Activated CD8-positive, alpha-beta memory T cell treated with anti-CD3 and anti-CD28 coated beads for 36 hours (primary cell): ENCODE measurements around the gene ST6GAL2. TPM values are rescaled to one million over a fixed set of nuclear protein-coding genes. Genes with fewer than 3 reads are reported as not detected.

ENCODE experiments used
- CTCF ChIA-PET: fragments of 350-600 bp; sonication (Branson Sonifier 250); formaldehyde crosslinking; loops from one replicate; lab custom pipeline; 2021; ENCODE audit warnings: antibody characterized with exemption; lab: Charles Lee
- POLR2A ChIA-PET: fragments of 350-600 bp; sonication (Branson Sonifier 250); formaldehyde crosslinking; loops from one replicate; lab custom pipeline; 2021; ENCODE audit warnings: antibody characterized with exemption; lab: Charles Lee
- total RNA-seq, 2 experiments: library from RNA; stranded (reverse); gene quantifications; one replicate each; pipeline ENCODE4 v1.2.3, GENCODE V29; 2021

ST6GAL2 gene
- total RNA-seq, 2 experiments from 2014 or later = not detected

DNA sequence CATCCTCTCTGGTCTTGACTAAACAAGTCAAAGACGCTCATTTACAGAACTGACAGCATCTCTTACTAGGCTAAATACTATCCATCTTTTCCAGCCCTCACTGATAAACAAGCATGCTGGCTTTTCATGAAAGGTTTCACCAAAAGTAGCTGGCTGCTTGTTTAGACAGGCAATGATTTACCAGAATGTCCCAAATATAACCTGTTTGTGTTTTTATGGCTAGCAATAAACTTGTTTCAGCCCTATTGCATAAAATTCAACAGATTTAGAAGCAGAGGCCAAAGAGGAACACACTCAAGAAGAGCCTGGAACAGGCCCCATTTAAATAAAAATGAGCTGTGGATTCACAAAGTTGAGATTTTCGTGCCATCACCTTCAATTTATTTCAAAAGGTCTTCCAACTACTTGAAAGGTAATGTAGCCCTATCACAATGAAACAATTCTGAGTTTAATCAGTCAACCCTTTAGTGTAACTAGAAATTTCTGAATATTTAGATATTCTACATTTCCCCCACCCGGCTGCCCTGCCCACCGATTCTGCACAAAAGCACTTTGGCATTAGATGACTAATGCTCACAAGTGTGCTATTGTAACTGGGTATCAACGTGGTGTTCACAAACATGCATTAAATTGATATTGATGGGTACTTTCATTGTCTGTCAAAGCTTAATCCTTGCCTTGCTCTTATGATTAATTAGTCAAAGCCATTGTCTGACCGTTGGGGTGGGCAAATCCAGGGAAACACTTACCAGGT, 54.0 kb downstream of the ST6GAL2 start:
- ChIA-PET CTCF (no interaction called here), POLR2A (no interaction called here)

DNA sequence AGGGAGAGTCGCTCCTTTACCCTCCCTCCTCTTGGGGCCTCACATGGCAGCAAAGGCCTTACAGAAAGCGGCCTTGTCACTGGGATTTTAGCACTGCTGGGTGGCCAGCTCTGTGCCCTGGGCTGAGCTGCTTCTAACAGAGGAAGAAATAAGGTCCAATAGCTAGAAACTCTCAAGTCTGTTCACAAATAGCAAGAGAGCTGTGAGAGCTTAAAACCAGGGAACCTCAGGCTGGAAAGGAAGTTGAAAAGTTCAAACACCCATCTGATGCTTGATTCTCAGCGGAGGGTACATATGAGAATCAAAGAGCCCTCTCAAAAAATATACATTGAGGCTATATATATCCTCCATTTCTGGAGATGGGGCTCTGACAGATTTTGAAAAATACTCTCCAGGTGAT, 54.7 kb downstream of the ST6GAL2 start:
- ChIA-PET POLR2A (no interaction called here), CTCF (no interaction called here)

DNA sequence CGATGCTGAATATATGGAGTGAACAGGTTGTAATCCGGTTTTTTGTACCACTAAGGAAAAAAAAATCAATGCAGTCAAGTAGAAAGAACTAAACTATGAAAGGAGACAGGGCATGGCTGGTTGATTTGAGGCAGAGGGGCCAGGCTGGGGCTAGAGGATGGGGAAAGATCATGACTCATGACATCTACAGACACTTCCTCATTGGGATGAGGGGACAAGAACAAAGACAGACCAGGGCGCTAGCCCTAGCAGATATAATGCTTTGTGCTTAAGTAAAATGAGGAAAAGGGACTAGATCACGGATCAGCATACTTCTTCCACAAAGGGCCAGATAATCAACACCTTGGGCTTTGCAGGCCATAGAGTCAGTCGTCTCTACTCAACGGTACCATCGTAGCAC, 55.8 kb downstream of the ST6GAL2 start:
- ChIA-PET CTCF (no interaction called here), POLR2A (no interaction called here)

DNA sequence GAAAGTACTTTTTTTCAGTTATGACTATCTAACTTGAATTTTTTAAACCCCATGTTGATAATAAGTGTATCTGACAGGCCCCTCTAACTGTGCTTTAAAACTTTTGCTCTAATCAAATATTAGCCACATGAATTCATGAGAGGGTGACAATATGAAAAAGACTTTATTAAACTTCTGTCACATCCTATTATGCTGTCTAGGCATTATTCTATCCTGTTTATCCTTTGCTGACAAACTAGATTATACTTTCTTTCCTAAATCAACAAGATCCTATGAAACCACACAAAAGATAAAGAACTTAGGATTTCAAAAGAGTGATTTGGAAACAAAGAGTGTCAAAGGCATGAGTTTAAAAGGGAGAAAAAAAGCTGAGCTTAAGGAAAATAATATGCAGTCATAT, 57.8 kb downstream of the ST6GAL2 start:
- POLR2A ChIA-PET = no interaction called here
- CTCF ChIA-PET = no interaction called here

DNA sequence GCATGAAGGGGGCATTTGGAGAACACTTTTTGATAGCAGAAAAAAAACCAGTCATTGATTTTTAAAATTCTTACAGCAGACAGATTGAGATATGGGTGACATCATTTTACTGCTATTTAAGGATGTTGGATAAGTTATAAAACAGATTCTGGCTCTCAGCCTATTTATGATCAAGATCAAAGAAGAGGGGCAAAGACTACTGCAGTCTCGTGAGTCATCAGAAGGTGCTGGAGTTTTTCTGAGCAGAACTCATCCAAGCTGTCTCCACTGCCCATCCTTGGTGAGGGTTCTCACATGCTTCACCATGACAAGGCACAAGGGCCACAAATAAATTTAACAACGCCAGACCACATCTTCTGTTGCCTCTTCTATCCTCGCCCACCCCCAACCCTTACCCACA, 58.8 kb downstream of the ST6GAL2 start:
- CTCF ChIA-PET = no interaction called here
- POLR2A ChIA-PET = no interaction called here

DNA sequence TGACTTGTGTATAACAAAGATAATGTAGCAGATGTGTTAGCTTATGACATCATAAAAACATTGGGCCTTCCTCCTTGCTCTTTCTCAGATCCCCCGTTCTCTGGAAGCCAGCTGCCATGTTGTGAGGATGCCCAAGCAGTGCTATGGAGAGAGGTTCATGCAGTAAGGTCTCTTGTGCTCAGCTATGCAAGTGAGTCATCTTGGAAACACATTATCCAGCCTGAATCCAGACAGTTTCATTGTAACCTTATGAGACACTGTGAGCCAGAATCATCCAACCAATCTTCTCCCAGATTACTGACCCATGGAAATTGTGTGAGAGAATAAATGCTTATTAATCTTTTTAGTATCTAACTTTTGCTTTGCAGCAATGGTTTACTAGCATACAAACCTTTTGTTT, 60.8 kb downstream of the ST6GAL2 start:
- ChIA-PET POLR2A (no interaction called here), CTCF (no interaction called here)

DNA sequence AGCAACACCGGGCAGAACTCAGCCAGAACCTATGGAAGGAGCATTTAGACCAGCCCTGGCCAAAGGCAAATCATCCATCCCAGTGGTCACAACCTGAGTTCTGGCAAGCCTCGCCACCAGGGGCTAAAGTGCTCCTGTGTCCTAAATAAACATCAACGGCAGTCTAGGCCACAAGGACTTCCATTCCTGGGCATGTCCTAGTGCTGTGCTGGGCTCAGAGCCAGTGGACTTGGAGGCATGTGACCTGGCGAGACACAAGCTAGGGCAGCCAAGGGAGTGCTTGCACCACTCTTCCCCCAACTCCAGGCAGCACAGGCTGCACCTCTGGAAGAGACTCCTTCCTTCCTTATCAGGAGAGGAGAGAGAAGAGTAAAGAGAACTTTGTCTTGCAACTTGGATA, 69.0 kb downstream of the ST6GAL2 start:
- ChIA-PET CTCF (no interaction called here), POLR2A (no interaction called here)

DNA sequence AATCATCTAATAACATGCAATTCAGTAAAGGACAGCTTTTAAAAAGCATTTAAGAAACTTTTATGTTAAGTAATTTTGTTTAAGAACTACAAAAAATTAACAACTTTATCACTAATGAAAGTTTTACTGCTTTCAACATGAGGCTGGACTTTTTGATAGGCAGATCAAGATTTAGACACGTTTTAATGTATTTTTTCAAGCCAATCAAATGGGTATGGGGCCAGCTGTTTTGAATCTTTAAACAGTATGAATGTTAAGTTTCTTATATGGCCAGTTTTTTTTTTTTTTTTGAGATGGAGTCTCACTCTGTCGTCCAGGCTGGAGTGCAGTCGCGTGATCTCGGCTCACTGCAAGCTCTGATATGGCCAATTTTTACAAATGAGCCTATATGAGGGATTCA, 73.1 kb downstream of the ST6GAL2 start:
- POLR2A ChIA-PET = no interaction called here
- CTCF ChIA-PET = no interaction called here

DNA sequence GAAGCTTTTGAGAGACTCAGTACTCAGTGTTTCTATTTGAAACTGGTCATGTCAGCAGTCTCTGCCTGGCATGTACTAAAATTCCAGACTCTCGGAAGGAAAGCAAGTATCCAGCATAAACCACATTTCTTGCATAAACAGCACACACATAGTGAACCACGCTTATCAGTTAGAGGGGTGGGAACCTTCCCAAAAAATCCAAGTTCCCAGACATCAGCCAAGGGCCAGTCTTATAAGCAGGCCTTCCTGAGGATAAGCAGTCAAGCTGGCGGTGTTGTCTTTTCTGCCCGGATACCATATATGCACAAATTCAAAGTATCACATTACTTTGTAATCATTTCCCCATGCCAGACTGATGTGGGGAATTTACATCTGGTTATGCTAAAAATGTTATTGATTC, 73.6 kb downstream of the ST6GAL2 start:
- POLR2A ChIA-PET = no interaction called here
- CTCF ChIA-PET = no interaction called here

DNA sequence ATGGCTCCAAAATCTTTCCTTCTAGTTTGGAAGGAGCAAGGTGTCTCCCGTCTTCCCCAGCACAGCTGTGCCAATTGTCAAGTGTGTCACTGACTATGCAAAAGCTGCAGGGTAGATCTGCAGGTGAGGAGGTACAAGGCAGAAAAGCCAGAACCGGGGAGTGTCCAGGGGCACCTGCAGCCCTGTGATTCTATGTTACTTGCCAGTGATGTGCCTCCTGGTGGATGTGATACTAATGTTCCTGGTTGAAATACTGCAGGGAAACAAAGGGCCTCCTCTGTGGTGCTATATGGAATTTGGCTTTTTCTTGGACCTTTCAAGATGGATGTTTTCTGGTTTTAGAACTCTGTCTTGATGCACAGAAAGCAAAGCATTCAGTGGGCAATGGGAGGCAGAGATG, 80.3 kb downstream of the ST6GAL2 start:
- ChIA-PET POLR2A (no interaction called here), CTCF (no interaction called here)

DNA sequence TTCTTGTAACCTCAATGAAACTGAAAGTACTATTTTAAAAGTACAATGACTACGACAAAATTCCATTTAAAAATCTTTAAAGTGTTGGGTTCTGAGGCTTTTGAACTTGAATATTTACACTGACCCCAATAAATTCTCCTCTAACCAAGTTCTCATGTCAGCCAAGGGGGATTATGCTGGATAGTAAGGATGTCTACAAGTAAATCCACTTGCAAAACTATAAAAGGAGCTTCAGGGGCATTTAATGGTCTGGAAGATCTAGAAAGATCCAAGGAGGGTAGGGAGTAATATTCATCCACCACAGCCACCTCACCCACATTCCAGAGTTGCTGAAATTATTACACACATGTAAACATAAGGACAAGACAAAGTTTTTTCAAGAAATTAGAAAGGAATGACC, 81.8 kb downstream of the ST6GAL2 start:
- ChIA-PET POLR2A (no interaction called here), CTCF (no interaction called here)

DNA sequence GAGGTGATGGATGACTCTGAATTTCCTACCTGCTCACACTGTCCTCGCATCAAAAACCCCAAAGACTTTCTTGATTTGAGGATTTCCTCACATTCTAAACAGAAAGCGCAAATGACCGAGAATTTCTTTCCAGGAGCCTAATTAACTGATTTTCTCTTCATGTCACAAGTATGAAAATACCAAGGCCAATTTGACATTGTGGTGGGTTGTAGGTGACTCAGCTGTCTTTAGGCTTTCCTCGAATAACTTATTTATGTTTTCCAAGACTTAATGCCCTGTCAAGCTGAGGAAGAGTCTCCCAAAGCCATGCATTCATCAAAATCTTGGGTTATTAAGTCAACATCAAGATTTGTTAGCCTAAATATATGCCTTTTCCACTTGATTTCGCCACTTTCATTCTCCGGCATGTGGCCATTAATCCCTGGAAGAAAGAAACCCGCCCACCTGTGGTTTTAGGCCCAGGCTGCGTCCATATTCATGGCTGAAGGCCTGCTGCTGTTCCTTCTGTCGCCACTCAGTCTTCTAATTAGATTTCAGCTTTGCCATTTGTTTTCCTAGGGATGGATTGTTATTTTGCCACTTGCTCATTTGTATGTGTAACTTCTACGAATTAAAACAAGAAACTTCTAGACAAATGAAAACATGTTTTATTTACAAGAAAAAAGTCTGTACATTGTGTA, 84.9 kb downstream of the ST6GAL2 start:
- POLR2A ChIA-PET = no interaction called here
- CTCF ChIA-PET = no interaction called here

DNA sequence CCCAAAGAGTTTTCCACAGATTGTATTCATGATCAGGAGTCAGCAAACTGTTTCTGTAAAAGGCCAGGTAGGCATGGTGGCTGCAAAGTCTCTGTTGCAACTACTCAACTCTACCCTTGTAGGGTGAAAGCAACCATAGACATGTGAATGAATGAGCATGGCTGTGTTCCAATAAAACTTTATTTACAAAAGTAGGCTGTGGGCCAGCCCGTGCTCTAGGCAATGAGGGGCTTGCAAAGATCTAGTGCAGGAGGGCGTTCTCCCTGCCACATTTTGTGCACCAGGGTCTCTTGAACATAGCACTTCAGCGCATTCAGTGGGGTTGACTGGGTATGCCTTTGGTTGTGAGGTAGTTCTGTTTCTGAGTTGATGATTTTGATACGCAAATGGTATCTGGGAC, 85.8 kb downstream of the ST6GAL2 start:
- ChIA-PET CTCF (no interaction called here), POLR2A (no interaction called here)

DNA sequence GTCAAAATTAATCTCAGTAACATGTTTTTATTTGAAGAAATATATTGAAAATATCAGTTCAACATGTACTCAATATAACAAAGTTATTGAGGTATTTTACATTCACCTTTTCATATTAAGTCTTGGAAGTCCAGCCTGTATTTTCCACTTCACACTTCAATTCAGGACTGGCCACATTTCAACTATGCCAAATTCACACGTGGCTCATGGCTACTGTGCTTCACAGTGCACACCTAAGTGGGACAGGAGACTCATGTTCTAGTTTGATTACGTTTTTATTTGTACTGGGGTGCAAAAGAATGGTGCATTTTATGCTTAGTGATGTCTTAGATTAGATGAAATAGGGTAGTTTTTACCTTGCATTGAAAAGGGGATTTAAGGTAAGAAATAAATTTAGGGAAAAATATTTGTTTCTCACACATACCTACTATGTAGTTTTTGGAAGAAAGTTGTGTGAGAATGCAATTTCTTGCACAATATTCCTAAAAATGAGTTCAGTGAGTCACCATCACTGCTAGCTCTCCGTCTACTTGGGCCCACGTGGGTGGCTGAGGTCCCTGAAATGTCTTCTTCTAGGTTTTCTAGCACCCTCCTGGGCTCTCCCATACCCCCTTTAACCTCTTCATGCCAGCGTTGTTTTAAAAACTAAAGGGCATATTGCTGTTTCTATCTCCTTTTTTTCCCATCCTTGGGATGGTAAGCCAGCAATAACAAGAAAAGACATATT, 87.0 kb downstream of the ST6GAL2 start:
- ChIA-PET POLR2A (no interaction called here), CTCF (no interaction called here)

DNA sequence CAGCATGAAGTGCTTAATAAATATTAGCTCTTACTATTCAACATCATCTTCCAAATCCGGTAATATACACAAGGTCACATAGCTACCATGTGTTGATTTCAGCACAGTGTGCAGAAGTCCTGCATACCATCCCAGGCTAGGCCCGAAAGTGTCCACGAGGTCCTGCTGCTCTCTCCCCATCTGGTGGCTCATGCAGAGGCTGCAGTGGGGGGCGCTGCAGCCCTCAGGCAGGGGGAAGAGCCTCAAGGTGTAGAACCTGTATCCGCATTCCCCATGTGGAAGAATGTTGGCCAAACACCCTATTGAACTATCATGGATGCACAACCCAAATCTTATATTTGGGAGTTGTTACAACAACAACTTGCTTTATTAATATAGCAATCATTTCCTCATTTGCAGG, 88.5 kb downstream of the ST6GAL2 start:
- CTCF ChIA-PET = interaction anchor here (0.8 kb wide), 1 partner anchor 10 kb away, joined by 3 read pairs; no protein-coding TSS in a partner anchor
- POLR2A ChIA-PET = no interaction called here

DNA sequence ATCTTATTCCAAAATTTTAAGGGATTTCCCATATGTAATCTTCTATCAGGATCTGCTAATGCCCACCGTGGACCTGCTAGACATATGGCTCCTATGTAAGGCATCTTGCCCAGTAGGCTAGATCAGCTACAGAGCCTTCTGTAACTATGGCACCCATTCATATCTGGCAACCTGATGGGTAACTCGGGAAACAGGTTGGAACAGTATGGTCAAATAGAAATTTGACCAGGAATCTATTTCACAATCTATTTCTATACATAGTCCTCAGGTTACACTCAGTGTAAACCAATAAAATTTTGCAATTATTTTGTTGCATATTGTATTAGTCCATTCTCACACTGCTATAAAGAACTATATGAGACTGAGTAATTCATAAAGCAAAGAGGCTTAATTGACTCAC, 93.3 kb downstream of the ST6GAL2 start:
- ChIA-PET POLR2A (no interaction called here), CTCF (no interaction called here)

DNA sequence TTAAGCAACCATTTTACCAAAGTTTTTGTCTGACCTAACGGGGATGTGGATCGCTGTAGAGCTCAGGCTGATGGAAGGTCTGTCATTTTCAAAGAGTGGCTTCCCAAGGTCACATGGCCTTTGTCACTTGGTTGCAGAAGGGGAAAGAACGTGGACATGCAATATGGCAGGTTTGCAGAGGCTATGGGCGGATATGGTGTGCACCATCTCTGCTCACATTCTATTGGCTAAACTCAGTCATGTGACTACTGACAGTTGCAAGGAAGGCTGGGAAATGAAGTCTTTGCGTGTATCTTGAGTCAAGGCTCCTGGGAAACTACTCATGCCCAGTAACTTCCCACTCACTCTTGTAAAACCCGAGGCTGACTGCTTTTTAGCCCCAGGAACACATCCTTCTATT, 96.8 kb downstream of the ST6GAL2 start:
- ChIA-PET POLR2A (no interaction called here), CTCF (no interaction called here)

DNA sequence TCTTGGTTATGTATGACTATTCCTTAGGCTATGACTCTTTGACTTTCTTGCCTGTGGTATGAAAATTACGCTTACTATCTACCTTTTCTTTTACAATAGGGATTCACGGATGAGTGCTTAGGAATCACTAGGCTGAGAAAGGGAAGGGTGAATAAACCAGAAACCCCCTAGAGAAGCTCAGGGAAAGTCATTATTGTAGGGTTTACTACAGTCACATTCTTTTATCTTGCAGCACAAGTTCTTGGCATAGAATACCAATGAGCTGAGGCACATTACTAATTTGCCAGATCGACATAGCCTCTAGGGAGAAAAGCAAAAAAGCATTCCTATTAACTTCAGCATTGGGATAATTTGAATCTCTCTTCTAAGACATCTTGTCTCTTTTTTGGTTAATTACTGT, 103.3 kb downstream of the ST6GAL2 start:
- ChIA-PET CTCF (no interaction called here), POLR2A (no interaction called here)

DNA sequence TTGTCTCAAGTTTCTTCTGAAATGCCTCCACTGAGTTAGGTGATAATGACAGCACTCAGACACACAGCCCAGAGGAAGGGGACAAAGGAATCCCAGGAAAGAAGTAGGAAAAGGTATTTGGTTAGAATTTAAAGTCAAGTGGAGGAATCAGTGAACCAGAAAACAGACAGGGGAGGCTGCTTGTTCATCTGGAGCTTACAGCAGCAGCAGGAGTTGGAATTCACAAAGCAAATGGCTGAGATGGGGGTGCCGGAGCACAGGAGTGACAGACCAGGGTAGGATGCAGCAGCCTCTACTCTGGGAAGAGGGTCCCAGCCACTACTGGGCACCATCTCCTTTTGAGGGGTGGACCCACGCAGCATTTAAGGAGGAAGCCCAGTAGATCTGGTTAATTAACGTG, 104.8 kb downstream of the ST6GAL2 start:
- ChIA-PET POLR2A (no interaction called here), CTCF (no interaction called here)

DNA sequence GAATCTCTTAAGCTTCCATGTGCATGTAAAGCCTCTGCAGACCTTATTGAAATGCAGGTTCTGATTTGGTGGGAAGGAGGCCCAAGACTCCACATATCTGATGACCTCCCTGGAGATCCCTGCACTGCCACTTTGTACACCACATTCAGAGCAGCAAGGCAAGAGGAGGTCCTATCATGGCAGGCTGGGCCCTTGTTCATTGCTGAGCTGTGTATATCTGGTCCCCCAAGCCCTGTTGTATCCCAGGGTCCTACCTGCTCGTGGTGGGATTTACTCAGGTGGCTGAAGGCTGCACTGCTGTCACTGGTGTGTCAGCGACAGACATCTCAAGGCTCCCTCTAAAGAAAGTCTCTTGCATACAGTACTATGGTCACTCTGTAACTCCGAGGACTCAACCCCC, 114.2 kb downstream of the ST6GAL2 start:
- CTCF ChIA-PET = no interaction called here
- POLR2A ChIA-PET = no interaction called here

DNA sequence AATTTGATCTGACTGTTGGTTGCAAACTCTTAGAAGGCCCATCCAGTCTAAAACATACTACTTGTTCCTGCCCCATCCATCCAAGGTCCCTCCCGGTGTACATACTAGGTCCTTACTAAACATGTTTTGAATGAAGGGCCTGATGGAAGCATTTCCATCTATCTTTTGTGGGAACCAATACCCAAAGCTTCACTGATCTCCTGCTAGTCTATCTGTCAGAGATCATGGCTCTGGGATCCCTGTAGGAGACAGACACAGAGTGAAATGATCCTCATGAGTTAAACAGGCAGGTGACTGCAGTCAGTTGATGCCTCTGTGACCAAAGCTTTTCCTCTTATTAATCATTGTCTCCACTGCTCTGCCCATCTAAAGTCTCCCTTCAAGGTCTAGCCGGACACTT, 115.0 kb downstream of the ST6GAL2 start:
- ChIA-PET POLR2A (no interaction called here), CTCF (no interaction called here)
